Measurements from ENCODE around the gene LMNA.
"Not testable (repeated sequence)": the region's sequence is repeated elsewhere in the genome, so short reads cannot be mapped to it uniquely, and the experiment has no call there.

LMNA gene

GRCh38 chr1:156164125-156164831 lies 49.8 kb downstream of the LMNA start:
- DNase-seq (ENCODE audit: low spot score), result no peak

DNA sequence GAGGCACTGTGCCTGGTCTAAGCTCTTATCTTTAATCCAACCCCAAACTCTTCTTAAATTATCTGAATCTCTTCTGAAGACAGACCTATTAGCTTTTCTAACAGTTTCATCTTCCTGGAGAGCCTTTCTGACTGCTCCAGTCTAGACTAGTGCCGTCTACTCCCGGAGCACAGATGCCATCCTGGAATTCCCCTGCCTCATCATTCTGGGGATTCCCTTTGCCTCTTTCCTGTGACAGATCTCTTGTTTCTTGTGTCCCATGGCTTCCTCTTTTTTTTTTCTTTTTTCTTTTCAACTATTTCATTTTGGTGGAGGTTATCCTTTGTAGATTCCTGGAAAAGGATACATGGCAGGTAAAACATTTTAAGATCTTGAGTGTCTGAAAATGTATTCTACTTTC lies 50.6 kb downstream of the LMNA start:
- no peak for DNase-seq (ENCODE audit: low spot score)

GRCh38 chr1:156167536-156167935 lies 53.0 kb downstream of the LMNA start:
- no peak for DNase-seq (ENCODE audit: low spot score)

DNA sequence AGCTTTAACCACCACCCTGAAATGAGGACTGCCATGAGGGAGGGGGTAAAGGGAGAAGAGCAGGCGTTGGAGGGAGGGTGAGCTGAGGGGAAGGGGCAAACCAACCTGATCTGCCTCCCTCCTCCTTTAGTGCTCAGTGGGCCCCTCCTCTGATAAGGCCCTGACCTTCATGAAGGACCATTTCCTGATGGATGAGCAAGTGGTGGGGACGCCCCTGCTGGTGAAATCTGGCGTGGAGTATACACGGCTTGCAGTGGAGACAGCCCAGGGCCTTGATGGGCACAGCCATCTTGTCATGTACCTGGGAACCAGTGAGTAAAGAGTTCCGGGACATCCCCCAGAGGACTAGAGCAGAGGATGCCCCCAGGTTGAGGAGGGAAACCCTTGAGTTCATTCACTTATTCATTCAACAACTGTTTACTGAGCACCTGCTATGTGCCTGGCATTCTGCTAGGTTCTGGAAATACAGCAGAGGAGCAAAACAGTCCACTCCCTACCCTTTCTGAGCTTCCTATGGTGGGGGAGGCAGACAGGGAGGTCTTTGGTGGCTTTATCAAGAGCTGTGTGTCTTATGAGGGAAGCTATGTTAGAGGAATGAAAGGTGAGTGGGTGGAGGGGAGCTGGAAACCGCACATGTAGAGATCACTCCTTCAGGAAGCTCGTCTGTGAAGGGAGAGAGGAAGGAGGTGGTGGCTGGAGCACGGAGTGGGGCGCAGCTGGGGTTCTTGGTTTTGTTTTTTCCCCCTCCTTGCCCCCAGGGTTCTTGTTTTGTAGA lies 58.4 kb downstream of the LMNA start:
- no peak for DNase-seq (ENCODE audit: low spot score)

- no peak for DNase-seq (ENCODE audit: low spot score)
Observed at GRCh38 chr1:156176610-156177210, 62.2 kb downstream of the LMNA start.

DNA sequence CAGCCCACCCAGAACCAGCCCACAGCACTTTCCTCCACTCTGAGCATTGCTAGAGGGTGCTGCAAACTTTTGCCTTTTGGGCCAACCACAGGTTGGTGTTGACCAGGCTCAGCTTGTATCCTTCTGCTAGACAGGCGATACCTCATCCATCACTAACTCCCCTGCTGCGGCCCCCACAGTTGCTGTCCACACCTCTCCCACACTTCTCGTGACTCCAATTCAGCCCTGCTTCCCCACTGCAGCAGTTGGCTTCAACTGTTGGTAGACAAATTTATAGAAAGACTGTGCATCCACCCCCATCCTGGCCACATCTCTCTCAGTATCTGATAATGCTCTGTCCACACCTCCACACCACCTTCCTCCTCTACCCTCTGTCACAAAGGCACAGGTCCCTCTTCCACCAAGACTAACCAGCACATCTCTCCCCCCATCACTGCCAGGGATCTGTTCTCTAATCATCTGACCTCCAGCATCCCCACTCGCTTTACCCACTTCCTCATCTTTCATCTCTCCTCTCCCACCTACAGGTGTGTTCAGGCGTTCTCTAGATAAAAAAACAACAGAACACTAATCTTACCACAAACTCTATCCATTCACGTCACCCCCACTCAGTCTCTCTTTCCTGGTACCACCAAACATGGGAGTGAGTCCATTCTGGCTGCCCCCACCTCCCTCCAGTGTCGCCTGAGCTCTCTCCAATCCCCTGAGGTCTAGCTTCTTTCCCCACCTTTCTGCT lies 63.6 kb downstream of the LMNA start:
- DNase-seq (ENCODE audit: low spot score), result no peak

- DNase-seq (ENCODE audit: low spot score), result no peak
Observed at GRCh38 chr1:156180471-156180870, 66.0 kb downstream of the LMNA start.

- not testable (repeated sequence) for DNase-seq (ENCODE audit: low spot score)
Observed at GRCh38 chr1:156181391-156181924, 66.9 kb downstream of the LMNA start.

- DNase-seq (ENCODE audit: low spot score), result not testable (repeated sequence)
Observed at GRCh38 chr1:156182010-156182779, 67.7 kb downstream of the LMNA start.

DNA sequence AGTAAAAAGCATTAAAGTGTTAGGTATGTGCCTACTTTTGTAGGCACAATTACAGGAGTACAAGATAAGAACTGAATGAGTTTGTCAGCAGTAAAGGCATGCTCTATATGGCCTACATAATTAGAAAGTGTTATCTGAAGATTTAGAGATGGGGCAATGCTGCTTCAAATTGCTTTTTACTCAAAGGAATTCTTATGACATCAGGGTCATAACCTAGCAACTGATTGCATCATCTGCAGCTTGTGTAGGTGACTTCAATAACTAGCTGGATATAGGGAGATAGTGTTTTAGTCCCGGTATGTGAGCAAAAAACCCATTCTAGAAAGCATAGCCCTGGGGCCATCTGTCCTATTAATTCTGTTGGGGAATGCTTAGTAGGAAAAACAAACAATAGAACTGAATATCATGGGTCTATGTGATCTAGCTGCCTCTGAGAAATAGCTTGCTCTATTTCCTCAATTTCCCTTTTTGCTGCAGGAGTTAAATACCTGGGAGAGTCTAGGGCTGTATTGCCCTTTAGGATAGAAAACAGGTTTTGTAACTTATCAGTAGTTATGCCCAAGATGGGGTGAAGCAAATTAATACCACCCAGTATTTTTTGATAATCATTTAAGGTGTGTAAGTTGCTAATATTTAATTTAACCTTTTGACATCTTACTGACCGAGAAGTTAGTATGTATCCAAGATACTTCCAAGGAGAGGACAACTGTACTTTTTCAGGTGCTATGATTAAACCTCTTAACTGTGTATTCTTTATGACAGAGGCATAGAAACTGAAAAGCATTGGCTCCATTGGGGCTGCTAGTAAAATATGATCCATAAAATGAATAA lies 72.1 kb downstream of the LMNA start:
- not testable (repeated sequence) for DNase-seq (ENCODE audit: low spot score)

All from CD4-positive, alpha-beta T cell treated with Interleukin-2 at 100 ng/mL for 4 hours (primary cell).